Measurements from ENCODE around the gene ACTN4. TPM values are rescaled to one million over a fixed set of nuclear protein-coding genes. Genes with fewer than 3 reads are reported as not detected.

ACTN4 gene
- polyA plus RNA-seq, result 1.1 and 2.8 TPM in 2 replicates

GRCh38 chr19:38647368-38647965 lies at the start of gene ACTN4:
Gene ACTN4 (plus strand): TSS chr19:38647649. CDS start chr19:38647746, 97 bp downstream.

GRCh38 chr19:38617764-38618589 lies 29.5 kb upstream of the ACTN4 start, which contains the start of gene MAP4K1:
Gene MAP4K1 (minus strand): TSS chr19:38617953. CDS start chr19:38617895, 58 bp downstream.

DNA sequence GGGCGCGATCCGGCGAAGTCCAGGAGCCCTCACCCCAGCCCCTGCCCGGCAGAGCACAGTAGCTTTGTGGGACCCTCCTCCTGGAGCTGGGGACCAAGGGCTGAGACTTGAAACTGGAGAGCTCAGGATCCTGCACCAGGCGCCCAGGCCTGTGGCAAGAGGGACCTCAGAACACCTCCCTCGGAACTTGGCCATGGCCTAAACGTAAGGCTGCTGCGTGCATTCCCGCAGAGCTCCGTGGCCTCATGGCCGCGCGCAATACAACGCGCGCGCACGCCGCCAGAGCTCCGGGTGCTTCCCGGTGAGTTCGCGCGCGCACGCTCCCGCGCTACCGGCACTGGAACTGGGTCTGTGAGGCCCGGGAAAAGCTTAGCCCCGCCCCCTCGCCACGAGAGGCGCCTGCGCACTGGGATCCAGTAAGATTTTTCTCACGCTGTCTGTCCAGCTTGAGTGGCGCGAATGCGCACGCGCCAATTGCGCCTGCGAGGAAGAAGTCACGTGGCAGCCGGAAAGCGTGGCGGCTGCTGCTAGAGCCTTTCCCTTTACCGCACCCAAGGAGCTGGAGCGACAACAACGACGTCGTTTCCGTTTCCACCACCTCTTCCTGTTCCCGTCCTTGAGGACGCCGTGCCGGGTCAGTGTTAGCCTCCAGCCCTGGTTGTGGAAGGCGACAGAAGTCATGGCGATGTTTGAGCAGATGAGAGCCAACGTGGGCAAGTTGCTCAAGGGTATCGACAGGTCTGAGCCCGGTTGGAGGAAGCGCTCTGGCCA lies 28.7 kb upstream of the ACTN4 start, which contains the start of gene EIF3K:
EIF3K (plus strand) TSS at position 599 of the 771 bp plus-strand sequence; CDS start at position 680, 81 bp downstream.

GRCh38 chr19:38744298-38744681 lies 96.8 kb downstream of the ACTN4 start, which contains the start of gene CAPN12:
Gene CAPN12 (minus strand): TSS chr19:38744474. CDS start chr19:38744165, 309 bp downstream.

GRCh38 chr19:38773469-38774177 lies 126.2 kb downstream of the ACTN4 start, which contains the start of gene LGALS7:
Gene LGALS7 (minus strand): TSS chr19:38773517. CDS start chr19:38773492, 25 bp downstream.

Other genes starting within 250 kb of the ACTN4 start
- gene FAM98C, start 244.6 kb upstream of the ACTN4 start, polyA plus RNA-seq, result 2.2 and 6.1 TPM in 2 replicates
- gene RASGRP4, start 221.4 kb upstream of the ACTN4 start, polyA plus RNA-seq, result 0.17 TPM in 1 of 2 replicates, not detected in the other
- gene RYR1, start 214.0 kb upstream of the ACTN4 start, polyA plus RNA-seq, result 6.9 and 9.2 TPM in 2 replicates
- gene MAP4K1, start 29.7 kb upstream of the ACTN4 start, polyA plus RNA-seq, result not detected in 2 replicates
- gene EIF3K, start 28.5 kb upstream of the ACTN4 start, polyA plus RNA-seq, result 469 and 501 TPM in 2 replicates
- gene CAPN12, start 96.8 kb downstream of the ACTN4 start, polyA plus RNA-seq, result 1.8 and 4.4 TPM in 2 replicates
- not detected in 2 replicates for gene LGALS7, start 125.9 kb downstream of the ACTN4 start, polyA plus RNA-seq
- gene LGALS7B, start 141.6 kb downstream of the ACTN4 start, polyA plus RNA-seq, result not detected in 2 replicates
- not detected in 2 replicates for gene LGALS4, start 165.3 kb downstream of the ACTN4 start, polyA plus RNA-seq
- gene ECH1, start 184.1 kb downstream of the ACTN4 start, polyA plus RNA-seq, result 63.8 and 112 TPM in 2 replicates
- gene HNRNPL, start 202.3 kb downstream of the ACTN4 start, polyA plus RNA-seq, result 52.1 and 68.7 TPM in 2 replicates
- gene RINL, start 230.6 kb downstream of the ACTN4 start, polyA plus RNA-seq, result 0.39 TPM in 1 of 2 replicates, not detected in the other